PC-9 (cell line): ENCODE results near the gene MRPS14.

ENCODE experiments used
- CTCF ChIP-seq: fragments of 200-600 bp; sonication (generic); conservative IDR thresholded peaks from 2 replicates; pipeline ENCODE4 v1.6.1; 2017; ENCODE audit warnings: mixed run types, antibody characterized with exemption, mild to moderate bottlenecking, moderate library complexity
- EZH2 ChIP-seq: fragments of 200-600 bp; sonication (generic); IDR thresholded peaks from 2 replicates; pipeline ENCODE4 v1.8.0; 2017; ENCODE audit warnings: antibody characterized with exemption, low read depth

GRCh38 chr1:174963529-174964125 lies 59.6 kb downstream of the MRPS14 start:
- TF ChIP-seq CTCF (no peak), EZH2 (no peak)
